AG10803 (cell line): Measurements from ENCODE around the gene GOLGA6L22.
"Not testable (repeated sequence)": the region's sequence is repeated elsewhere in the genome, so short reads cannot be mapped to it uniquely, and the experiment has no call there.

Source experiments
- DNase-seq: peaks from one replicate; pipeline ENCODE4 v3.0.0; 2010; ENCODE audit warnings: low read depth
- H3K4me3 ChIP-seq: 2 replicates; pipeline ENCODE4 v1.5.1; 2011; ENCODE audit warnings: mild to moderate bottlenecking, low read length, control low read depth

GOLGA6L22 gene, protein sequence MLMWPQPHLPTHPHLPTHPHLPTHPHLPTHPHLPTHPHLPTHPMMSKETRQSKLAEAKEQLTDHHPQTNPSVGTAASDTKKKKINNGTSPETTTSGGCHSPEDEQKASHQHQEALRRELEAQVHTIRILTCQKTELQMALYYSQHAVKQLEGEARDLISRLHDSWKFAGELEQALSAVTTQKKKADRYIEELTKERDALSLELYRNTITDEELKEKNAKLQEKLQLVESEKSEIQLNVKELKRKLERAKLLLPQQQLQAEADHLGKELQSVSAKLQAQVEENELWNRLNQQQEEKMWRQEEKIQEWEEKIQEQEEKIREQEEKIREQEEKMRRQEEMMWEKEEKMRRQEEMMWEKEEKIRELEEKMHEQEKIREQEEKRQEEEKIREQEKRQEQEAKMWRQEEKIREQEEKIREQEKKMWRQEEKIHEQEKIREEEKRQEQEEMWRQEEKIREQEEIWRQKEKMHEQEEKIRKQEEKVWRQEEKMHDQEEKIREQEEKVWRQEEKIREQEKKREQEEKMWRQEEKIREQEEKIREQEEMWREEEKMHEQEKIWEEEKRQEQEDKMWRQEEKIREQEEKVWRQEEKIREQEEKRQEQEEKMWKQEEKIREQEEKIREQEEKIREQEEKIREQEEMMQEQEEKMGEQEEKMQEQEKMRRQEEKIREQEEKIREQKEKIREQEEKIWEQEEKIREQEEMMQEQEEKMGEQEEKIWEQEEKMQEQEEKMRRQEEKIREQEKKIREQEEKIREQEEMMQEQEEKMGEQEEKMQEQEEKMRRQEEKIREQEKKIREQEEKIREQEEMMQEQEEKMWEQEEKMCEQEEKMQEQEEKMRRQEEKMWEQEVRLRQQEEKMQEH

DNA sequence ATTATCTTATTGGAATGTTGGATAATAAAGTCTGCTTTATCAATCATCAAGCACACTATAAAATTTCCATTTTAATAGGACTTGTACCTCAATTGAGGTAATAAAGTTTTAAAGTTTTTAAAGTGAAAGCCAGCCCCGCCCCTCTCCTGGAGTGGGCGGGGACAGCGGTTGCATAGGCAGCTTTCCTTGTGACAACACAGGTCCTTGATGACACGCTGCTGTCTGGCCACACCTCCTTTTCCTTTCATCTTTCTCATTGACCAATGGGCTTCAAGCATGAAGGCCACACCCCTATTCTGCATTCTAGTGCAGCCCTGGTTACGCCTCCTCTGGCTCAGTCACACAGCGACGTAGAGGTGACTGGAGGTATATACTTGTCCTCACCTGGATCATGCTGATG lies at the start of gene GOLGA6L22:
GOLGA6L22 (plus strand) TSS at position 301 of the 400 bp plus-strand sequence; CDS start at position 392, 91 bp downstream.
- H3K4me3 ChIP-seq, DNase-seq: not testable (repeated sequence)

DNA sequence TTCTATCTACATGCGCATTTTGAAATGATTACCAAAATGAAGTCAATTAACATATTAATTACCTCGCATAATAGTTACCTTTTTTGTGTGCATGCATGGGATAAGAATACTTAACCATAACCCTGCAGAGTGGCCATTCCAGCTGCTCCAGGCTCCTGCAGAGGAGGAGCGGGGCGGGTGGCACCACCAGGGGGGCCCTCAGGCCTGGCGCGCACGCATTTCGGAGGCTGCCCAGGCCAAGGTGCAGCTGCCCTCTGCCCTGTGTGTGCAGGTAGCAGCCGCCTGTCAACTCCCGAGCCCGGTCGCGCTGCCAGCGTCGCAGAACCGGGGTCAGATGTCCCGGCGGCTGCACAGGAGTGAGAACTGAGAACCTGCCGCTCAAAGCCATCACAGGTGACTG lies 41.4 kb upstream of the GOLGA6L22 start:
- not testable (repeated sequence) for DNase-seq, H3K4me3 ChIP-seq

DNA sequence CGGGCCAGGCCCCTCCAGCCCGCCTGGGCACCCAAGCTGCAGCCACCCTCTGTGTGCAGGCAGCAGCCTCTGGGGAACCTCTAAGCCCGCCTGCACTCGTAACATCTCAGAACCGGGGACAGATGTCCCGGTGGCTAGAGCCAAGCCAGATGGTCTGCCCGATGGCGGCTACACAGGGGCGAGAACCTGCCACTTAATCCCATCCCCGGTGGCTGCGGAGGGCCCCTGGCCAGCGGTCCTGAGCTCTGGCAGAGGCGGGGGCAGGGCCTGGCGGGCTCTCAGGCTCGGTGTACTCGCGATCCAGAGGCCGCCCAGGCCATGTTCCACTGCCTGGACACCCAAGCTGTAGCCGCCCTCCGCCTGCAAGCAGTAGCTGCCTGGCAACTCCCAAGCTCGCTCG lies 40.9 kb upstream of the GOLGA6L22 start:
- not testable (repeated sequence) for H3K4me3 ChIP-seq, DNase-seq

DNA sequence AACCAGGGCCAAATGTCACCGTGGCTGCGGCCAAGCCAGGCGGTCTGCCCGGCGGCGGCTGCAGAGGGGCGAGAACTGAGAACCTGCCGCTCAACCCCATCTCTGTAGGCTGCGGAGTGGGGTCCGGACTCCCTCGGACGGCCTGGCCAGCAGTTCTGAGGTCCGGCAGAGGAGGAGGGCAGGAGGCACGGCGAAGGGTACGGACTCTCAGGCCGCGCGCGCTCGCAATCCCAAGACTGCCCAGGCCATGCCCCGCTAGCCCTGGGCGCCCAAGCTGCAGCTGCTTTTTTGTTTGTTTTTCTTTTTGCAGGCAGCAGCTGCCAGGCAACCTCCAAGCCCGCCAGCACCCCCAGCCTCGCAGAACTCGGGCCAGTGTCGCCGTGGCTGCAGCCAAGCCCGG lies 40.5 kb upstream of the GOLGA6L22 start:
- DNase-seq, H3K4me3 ChIP-seq: not testable (repeated sequence)

DNA sequence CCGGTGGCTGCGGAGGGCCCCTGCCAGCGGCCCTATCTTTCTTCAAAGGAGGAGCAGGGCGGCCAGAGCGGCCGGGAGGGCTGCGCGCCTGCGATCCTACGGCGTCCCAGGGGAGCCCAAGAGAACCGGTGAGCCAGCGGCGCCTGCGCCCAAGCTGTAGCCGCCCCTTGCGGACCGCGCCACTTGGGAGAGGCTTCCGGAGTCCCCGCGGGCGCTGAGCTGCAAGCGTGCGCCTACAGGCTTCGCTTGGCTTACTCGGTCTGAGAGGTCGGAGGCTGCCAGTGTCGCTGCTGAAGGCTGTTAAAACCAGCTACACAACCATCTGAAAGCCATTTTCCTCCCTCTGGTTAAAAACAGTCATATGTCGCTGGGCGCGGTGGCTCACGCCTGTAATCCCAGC lies 40.0 kb upstream of the GOLGA6L22 start:
- H3K4me3 ChIP-seq, DNase-seq: not testable (repeated sequence)

DNA sequence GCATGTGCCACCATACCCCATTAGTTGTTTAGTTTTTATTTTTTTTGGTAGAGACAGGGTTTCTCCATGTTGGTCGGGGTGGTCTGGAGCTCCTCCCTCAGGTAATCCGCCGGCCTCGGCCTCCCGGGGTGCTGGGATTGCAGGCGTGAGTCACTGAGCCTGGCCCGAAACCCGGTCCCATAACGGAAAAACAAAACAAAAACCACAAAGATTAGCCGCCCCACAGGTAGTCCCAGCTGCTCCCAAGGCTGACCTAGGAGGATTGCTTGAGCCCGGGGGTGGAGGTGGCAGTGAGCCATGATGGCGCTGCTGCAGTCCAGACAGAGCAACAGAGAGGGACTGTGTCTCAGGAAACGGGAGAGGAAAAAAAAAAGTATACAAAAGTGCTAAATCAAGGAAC lies 38.4 kb upstream of the GOLGA6L22 start:
- not testable (repeated sequence) for H3K4me3 ChIP-seq, DNase-seq

DNA sequence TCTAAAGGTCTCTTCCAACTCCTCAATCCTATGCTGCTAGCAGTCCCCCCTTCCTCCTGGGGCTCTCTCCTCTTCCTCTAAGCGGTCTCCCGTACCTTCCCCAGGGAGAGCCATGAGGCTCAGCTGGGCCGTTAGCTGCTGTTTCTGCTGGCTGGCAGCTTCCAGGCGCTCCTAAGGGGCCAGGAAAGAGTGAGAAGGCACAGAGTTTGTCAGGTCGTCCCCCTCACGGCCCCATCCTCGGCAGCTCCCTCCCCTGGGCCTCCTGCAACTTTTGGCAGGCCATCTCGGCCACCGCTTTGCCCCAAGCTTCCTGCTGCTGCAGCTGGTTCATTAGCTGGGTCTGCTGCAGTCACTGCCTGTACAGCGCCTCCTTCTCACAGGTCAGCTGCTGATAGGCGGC lies 29.3 kb upstream of the GOLGA6L22 start:
- H3K4me3 ChIP-seq, DNase-seq: not testable (repeated sequence)

DNA sequence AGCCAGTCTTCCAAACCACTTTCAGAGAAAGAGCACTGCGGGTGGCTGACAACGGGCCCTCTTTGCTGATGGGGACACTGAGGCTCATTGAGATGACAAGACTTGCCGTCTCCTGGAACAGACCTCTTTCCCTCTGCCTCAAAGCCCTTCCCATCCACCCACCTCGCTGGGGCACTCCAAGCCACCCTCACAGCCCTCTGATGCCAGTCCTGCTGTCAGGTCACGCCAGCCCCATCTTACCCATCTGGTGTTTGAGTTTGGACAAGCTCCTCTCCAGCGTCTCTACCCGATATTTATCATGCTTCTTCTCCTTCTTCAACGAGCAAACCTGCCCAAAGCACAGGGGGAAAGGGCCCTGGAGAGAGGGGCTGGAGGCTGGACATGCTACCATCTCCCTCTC lies 27.0 kb upstream of the GOLGA6L22 start:
- DNase-seq, H3K4me3 ChIP-seq: not testable (repeated sequence)

DNA sequence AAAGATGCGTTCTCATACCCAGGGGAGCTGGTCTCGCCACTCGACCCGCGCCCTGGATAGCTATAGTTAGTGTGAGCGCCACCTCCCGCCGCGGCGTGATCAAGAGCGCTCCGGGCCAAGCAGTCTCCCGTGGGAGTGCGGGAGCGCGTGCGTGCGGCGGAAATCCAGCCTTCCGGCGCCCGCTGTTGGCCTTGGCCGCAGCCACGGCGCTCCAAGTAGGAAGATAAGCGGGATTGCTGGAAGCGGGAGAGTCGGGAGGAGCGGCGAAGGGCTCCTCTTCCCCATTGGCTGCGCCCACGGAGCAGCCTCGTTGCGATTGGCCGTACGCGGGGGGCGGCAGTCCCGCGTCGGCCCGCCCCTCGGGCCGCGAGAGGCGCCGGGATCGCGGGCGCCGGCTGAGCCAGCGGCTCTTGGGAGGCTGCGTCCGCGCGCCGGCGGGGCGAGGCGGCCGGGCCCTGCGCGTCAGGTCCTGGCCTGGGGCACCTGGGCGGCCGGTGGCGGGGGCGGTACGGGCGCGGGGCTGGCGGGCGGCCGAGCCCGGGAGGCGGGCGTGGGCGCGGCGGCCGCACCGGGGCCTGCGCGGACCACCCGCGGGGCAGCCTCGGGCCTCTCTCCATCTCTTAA lies 35.9 kb downstream of the GOLGA6L22 start:
- DNase-seq, result not testable (repeated sequence)
- H3K4me3 ChIP-seq, result peak overlapping the region; percentile 34

DNA sequence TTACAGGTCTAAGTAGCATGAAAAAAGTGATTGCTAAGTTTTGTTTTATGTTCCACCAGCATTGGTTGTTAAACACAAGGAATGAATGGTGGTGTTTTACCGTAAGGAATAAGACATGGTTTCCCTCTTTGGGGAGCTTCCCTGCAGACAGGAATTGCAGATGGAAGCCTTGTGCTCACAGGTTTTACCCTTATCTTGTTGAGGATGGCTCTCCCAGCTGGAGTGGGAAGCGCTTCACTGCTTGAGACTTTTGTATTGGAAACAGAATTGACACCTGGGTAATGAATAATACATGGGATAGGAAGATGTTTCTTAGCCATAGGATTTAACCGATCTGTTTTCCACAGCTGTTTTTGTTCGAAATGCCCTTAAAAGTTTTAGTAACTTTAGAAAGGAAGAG lies 38.5 kb downstream of the GOLGA6L22 start:
- not testable (repeated sequence) for H3K4me3 ChIP-seq, DNase-seq

DNA sequence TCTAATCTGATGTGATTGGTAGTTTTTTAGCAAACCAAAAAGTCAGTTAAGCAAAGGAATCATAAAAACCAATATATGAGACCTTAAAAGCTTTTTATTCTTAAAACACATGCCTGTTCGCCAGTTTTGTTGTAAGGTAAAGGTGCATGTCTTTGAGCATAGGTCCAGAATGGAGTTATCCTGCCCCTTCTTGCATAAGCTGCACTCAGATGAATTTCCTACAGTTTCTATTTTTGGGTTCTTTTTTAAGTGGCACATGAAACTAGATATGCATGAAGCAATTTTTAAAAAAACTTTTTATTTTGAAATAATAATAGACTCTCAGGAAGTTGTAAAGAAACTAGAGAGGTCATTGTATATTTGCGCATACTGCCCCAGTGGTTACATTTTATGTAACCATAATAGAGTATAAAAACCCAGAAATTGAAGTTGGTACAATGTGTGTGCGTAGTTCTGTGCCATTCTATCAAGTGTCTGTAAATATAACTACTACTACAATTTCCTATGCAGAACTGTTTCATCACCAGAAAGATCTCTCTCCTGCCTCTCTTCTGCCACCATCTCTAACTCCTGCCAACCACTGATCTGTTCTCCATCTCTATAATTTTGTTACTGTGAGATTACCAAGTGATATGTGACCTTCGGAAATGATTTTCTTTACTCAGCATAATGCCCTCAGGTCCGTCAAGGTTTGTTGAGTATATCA lies 39.7 kb downstream of the GOLGA6L22 start:
- not testable (repeated sequence) for DNase-seq, H3K4me3 ChIP-seq

DNA sequence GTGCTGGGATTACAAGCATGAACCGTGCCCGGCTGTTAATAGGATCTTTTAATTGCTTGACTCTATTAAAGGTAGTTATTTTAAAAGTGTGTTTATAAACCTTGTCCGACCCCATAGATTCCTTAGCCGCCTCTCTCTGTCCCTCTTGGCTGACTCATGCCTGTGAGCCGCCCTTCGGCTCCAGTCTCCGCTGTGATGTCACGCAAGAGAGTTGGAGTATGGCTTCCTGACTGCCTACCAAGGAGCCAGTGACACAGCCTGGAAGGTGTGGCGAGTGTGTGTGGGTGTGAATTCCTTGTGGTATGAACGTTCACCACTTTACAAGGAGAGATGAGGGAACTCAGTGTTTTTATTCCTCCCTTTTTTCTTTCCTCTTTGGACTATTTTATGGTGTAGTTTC lies 43.6 kb downstream of the GOLGA6L22 start:
- DNase-seq, H3K4me3 ChIP-seq: not testable (repeated sequence)

DNA sequence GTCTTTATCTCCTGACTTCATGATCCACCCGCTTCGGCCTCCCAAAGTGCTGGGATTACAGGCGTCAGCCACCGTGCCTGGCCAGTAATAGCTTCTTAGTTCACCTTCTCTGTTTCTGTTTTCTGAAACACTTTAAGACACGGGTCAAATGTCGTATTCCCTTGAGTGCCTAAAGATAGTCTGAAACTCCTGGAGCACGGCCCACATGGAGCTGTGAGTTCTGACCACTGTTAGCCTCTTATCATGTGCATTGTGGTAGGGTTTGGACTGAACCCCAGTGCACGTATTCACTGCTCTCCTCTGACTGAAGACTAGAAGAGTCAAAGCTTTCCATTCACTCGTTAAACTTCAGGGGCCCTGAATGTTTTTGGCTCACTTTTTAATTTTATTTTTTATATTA lies 48.3 kb downstream of the GOLGA6L22 start:
- DNase-seq, H3K4me3 ChIP-seq: not testable (repeated sequence)

DNA sequence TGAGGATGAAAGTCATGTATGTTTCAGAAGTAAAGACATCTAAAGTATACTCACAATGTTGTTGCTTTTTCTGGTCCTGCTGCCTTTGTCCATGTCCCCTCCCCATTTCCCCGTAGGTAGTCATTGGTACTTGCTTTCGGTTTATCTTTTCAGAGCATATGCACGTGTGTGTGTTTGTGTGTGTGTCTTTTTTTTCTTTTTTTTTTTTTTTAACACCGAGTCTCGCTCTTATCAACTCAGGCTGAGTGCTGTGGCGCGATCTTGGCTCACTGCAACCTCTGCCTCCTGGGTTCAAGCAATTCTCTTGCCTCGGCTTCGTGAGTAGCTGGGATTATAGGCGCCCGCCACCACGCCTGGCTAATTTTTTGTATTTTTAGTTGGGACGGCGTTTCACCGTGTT lies 57.4 kb downstream of the GOLGA6L22 start:
- not testable (repeated sequence) for DNase-seq, H3K4me3 ChIP-seq
